Vagina (tissue), 2 donors: ENCODE measurements around the gene UNC80. TPM values are rescaled to one million over a fixed set of nuclear protein-coding genes. Genes with fewer than 3 reads are reported as not detected.

Experiments used
- DNase-seq, 2 donors: peaks; one replicate each; pipeline ENCODE4 v3.0.0-alpha.2; 2017; ENCODE audit errors: extremely low spot score in 2 of 2
- H3K27ac ChIP-seq: fragments of 200-600 bp; sonication (generic); one replicate; pipeline ENCODE4 v1.5.1; 2019
- H3K27me3 ChIP-seq: fragments of 200-600 bp; sonication (generic); one replicate; pipeline ENCODE4 v1.5.1; 2019
- H3K36me3 ChIP-seq, 2 donors: fragments of 200-600 bp; sonication (generic); one replicate each; pipeline ENCODE4 v1.5.1; 2017 to 2019
- H3K4me1 ChIP-seq: fragments of 200-600 bp; sonication (generic); one replicate; pipeline ENCODE4 v1.5.1; 2019
- H3K4me3 ChIP-seq, 2 donors: fragments of 200-600 bp; sonication (generic); 1 replicate in 1 of 2; 2 replicates in 1 of 2; pipeline ENCODE4 v1.5.1; 2016 to 2019
- H3K9me3 ChIP-seq: fragments of 200-600 bp; sonication (generic); one replicate; pipeline ENCODE4 v1.5.1; 2019
- POLR2A ChIP-seq, 2 donors: fragments of 450-650 bp; IDR thresholded peaks; one replicate each; pipeline ENCODE4 v1.6.1; 2017; ENCODE audit warnings: antibody characterized with exemption in 2 of 2, mild to moderate bottlenecking in 2 of 2, moderate library complexity in 2 of 2
- POLR2AphosphoS5 ChIP-seq, 2 donors: sonication (generic); formaldehyde crosslinking; IDR thresholded peaks; one replicate each; pipeline ENCODE4 v1.9.0; 2017; ENCODE audit warnings: antibody characterized with exemption in 2 of 2, mild to moderate bottlenecking in 2 of 2, low read depth in 1 of 2; ENCODE audit not compliant: insufficient read depth in 1 of 2
- intact Hi-C: fragments of 100-400 bp; cut with DNase I; formaldehyde crosslinking; loops from one replicate; pipeline ENCODE4 v1.15.1; 2023
- total RNA-seq: library from RNA; depleted of rRNA; stranded (reverse); fragments of >200 nt; gene quantifications from one replicate; pipeline ENCODE4 v1.2.3, GENCODE V29; 2016
- TF ChIP-seq, protein P1 (sequence below), 3 experiments: fragments of 450-650 bp in 2 of 3; fragments of 200-600 bp in 1 of 3; sonication (generic) in 1 of 3; IDR thresholded peaks; one replicate each; pipeline ENCODE4 v1.5.1; 2017 to 2019; ENCODE audit warnings: antibody characterized with exemption in 3 of 3, mild to moderate bottlenecking in 2 of 3, moderate library complexity in 2 of 3

UNC80 gene
- total RNA-seq, 1 donor from 2014 or later = 0.25 TPM

DNA sequence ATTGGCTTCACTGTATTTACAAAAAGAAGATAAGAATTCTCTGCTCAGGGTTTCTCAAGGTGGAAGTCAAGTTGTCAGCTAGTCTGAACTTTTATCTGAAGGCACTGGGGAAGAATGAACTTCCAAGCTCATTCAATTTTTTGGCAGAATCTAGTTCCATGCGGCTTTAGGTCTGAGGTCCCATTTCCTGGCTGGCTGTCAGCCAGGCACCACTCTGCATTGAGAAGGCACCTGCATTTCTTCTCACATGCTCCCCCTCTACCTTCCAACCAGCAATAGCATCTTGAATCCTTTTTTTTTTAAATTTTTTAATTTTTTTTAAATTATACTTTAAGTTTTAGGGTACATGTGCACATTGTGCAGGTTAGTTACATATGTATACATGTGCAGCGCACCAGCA is 184.6 kb downstream of the UNC80 start:
- Histone ChIP-seq H3K27me3 (no peaks in the 10 kb centered on the region), H3K9me3 (no peaks in the 10 kb centered on the region), H3K4me1 (no peaks in the 10 kb centered on the region), H3K4me3 (no peak overlapping the region), H3K27ac (no peak overlapping the region), H3K36me3 (no peaks in the 10 kb centered on the region)
- intact Hi-C loops = no loop called here
- no peak for DNase-seq
- TF ChIP-seq, protein P1, sequence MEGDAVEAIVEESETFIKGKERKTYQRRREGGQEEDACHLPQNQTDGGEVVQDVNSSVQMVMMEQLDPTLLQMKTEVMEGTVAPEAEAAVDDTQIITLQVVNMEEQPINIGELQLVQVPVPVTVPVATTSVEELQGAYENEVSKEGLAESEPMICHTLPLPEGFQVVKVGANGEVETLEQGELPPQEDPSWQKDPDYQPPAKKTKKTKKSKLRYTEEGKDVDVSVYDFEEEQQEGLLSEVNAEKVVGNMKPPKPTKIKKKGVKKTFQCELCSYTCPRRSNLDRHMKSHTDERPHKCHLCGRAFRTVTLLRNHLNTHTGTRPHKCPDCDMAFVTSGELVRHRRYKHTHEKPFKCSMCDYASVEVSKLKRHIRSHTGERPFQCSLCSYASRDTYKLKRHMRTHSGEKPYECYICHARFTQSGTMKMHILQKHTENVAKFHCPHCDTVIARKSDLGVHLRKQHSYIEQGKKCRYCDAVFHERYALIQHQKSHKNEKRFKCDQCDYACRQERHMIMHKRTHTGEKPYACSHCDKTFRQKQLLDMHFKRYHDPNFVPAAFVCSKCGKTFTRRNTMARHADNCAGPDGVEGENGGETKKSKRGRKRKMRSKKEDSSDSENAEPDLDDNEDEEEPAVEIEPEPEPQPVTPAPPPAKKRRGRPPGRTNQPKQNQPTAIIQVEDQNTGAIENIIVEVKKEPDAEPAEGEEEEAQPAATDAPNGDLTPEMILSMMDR (IDR thresholded peaks at IDR 0.05) = no peak
- TF ChIP-seq POLR2A (IDR thresholded peaks at IDR 0.05) = no peak
- no peak for TF ChIP-seq POLR2AphosphoS5 (IDR thresholded peaks at IDR 0.05; ENCODE audit: insufficient read depth in 1 of 2, low read depth in 1 of 2)

DNA sequence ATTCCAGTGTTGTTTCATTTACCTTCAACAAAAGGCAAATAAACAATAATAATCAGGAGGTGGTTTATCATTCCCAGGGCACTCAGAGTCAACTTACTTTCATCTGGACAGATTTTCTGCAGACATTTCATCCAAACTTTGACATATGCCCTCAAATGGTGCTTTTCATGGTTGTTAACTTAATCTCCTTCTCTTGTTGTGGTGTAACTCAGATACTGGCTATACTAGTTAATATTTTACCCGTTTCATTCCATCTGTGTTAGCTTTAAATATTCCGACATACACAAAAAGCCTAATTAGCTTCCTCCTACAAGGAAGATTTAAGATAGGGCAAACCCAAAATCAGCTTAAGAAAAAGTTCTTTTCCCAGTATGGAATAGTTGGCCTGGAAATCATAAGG is 186.4 kb downstream of the UNC80 start:
- H3K27ac ChIP-seq = no peak overlapping the region
- intact Hi-C loops = no loop called here

DNA sequence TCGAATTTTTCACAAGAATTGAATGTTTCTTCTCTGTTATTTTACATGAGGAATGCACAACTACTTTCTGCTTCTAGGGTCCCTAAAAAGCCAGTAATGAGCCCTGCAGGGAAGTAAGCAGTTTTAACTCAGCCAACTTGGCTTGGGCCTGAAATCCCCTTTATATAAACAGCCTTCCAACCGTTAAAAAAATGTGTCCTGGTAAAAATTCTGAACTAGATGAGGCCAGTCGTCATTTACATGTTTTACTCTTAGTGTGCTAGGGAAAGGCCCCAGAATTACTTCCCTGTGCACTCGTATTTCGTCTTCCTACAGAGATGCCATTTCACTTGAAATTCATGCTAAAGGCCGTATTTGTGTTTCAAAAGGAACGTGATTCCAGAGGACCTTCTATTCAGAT is 188.4 kb downstream of the UNC80 start:
- intact Hi-C loops = no loop called here
- no peak overlapping the region for H3K4me3 ChIP-seq
- no peak overlapping the region for H3K27ac ChIP-seq
- H3K9me3 ChIP-seq = no peaks in the 10 kb centered on the region
- no peak for DNase-seq
- no peaks in the 10 kb centered on the region for H3K27me3 ChIP-seq
- no peaks in the 10 kb centered on the region for H3K4me1 ChIP-seq
- TF ChIP-seq, protein P1 (IDR thresholded peaks at IDR 0.05) = no peak
- TF ChIP-seq POLR2A (IDR thresholded peaks at IDR 0.05) = no peak
- TF ChIP-seq POLR2AphosphoS5 (IDR thresholded peaks at IDR 0.05; ENCODE audit: insufficient read depth in 1 of 2, low read depth in 1 of 2) = no peak
- no peaks in the 10 kb centered on the region for H3K36me3 ChIP-seq

More for the DNA sequence above, 186.4 kb downstream of the UNC80 start:
- no peak for TF ChIP-seq POLR2A (IDR thresholded peaks at IDR 0.05)
- TF ChIP-seq, protein P1 (IDR thresholded peaks at IDR 0.05) = no peak
- no peak for TF ChIP-seq POLR2AphosphoS5 (IDR thresholded peaks at IDR 0.05; ENCODE audit: insufficient read depth in 1 of 2, low read depth in 1 of 2)
- no peak for DNase-seq
- Histone ChIP-seq H3K36me3 (no peaks in the 10 kb centered on the region), H3K4me1 (no peaks in the 10 kb centered on the region), H3K9me3 (no peaks in the 10 kb centered on the region), H3K4me3 (no peak overlapping the region), H3K27me3 (no peaks in the 10 kb centered on the region)

DNA sequence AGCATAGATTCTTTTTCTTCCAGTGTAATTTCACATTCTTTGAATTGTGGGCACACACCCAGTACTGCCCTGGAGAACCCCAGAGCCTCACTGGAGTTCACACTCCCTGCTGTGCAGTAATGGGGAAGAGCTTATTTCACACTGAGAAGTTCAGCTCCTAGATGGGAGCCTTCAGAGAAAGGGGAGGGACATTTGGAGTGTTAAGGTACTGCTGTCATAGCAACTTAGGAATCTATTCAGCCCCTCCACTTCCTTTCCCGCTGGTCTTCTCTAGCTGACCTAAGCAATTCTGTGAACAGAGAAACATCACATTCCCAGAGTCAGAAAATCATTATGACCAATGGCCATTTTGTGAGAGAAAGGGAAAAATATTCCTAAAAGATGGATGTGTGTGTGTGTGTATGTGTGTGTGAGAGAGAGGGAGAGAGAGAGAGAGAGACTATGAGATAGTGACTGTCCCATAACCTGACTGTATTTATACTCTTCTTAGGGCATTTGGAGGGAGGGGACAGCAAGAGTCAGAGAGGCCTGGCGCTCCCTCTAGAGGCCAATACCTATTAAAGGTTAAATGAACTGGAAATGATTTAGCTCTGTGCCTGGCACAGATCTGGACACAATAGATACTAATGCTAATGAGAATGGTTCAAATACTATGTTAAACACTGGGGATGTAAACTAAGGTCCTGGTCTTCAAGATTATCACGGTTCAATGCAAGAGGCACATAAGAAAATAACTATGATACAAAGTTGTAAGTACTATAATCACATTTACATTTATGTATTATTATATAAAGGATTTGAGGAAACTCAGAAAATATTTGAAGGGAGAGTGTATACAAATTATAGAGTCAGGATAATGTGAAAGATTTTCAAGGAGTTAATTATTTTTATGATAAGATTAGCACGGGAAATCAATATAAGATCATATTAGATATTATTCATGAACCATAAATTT is 189.3 kb downstream of the UNC80 start:
- intact Hi-C loops = no loop called here
- no peaks in the 10 kb centered on the region for H3K9me3 ChIP-seq
- TF ChIP-seq POLR2AphosphoS5 (IDR thresholded peaks at IDR 0.05; ENCODE audit: insufficient read depth in 1 of 2, low read depth in 1 of 2) (no peak), POLR2A (IDR thresholded peaks at IDR 0.05) (no peak)
- TF ChIP-seq, protein P1 (IDR thresholded peaks at IDR 0.05) = no peak
- no peaks in the 10 kb centered on the region for H3K36me3 ChIP-seq
- no peak overlapping the region for H3K4me3 ChIP-seq
- H3K4me1 ChIP-seq = no peaks in the 10 kb centered on the region
- DNase-seq = no peak
- H3K27me3 ChIP-seq = no peaks in the 10 kb centered on the region
- H3K27ac ChIP-seq = no peak overlapping the region

DNA sequence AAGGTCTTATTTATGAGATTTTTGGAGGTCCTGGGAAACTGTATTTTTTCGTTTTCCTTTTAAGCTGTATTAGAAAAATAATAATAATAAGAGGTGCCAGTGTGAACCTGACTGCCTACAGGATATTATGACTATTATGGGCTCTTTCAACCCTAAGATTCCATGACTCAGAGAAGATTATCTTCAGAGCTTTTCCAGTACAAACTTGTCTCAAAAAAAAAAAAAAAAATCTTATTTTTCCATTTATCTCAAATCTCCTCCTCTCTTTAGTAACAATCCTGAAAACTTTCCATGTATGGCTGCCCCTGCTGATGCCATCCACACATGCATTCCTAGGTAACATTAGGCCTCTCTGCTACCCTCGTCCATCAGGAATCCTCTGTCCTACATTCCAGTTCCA is 194.1 kb downstream of the UNC80 start:
- no peak for DNase-seq
- intact Hi-C loops = no loop called here
- TF ChIP-seq POLR2A (IDR thresholded peaks at IDR 0.05) (no peak), POLR2AphosphoS5 (IDR thresholded peaks at IDR 0.05; ENCODE audit: insufficient read depth in 1 of 2, low read depth in 1 of 2) (no peak)
- TF ChIP-seq, protein P1 (IDR thresholded peaks at IDR 0.05) = no peak
- Histone ChIP-seq H3K4me1 (no peaks in the 10 kb centered on the region), H3K9me3 (no peaks in the 10 kb centered on the region), H3K27ac (no peak overlapping the region), H3K27me3 (no peaks in the 10 kb centered on the region), H3K36me3 (no peaks in the 10 kb centered on the region), H3K4me3 (no peak overlapping the region)
